ENCODE results near the gene SH3RF3.
"Not testable (repeated sequence)": the region's sequence is repeated elsewhere in the genome, so short reads cannot be mapped to it uniquely, and the experiment has no call there.

The SH3RF3 gene

GRCh38 chr2:109223490-109223889, 94.5 kb downstream of the SH3RF3 start:
- no peak for TF ChIP-seq CTCF (conservative IDR thresholded peaks at IDR 0.05)

GRCh38 chr2:109224341-109224740, 95.3 kb downstream of the SH3RF3 start:
- not testable (repeated sequence) for H3K27ac ChIP-seq

More at GRCh38 chr2:109223490-109223889, 94.5 kb downstream of the SH3RF3 start:
- H3K27ac ChIP-seq = no peak overlapping the region

- H3K27ac ChIP-seq = no peak overlapping the region
Observed at GRCh38 chr2:109225170-109225782, 96.3 kb downstream of the SH3RF3 start.

GRCh38 chr2:109226128-109226527, 97.1 kb downstream of the SH3RF3 start:
- H3K27ac ChIP-seq = no peak overlapping the region
- TF ChIP-seq CTCF (conservative IDR thresholded peaks at IDR 0.05) = no peak

More at GRCh38 chr2:109225170-109225782, 96.3 kb downstream of the SH3RF3 start:
- no peak for TF ChIP-seq CTCF (conservative IDR thresholded peaks at IDR 0.05)

GRCh38 chr2:109226622-109227021, 97.6 kb downstream of the SH3RF3 start:
- H3K27ac ChIP-seq = no peak overlapping the region
- no peak for TF ChIP-seq CTCF (conservative IDR thresholded peaks at IDR 0.05)

GRCh38 chr2:109229094-109229675, 100.2 kb downstream of the SH3RF3 start:
- no peak for TF ChIP-seq CTCF (conservative IDR thresholded peaks at IDR 0.05)
- no peak overlapping the region for H3K27ac ChIP-seq

- no peak overlapping the region for H3K27ac ChIP-seq
- no peak for TF ChIP-seq CTCF (conservative IDR thresholded peaks at IDR 0.05)
Observed at GRCh38 chr2:109230941-109231420, 102.0 kb downstream of the SH3RF3 start.

GRCh38 chr2:109231428-109231827, 102.4 kb downstream of the SH3RF3 start:
- TF ChIP-seq CTCF (conservative IDR thresholded peaks at IDR 0.05) = no peak

More at GRCh38 chr2:109231428-109231827, 102.4 kb downstream of the SH3RF3 start:
- no peak overlapping the region for H3K27ac ChIP-seq
